ENCODE measurements around the gene CBLB.

CBLB gene

GRCh38 chr3:105813710-105814109 lies 55.1 kb downstream of the CBLB start:
- no peak for DNase-seq

GRCh38 chr3:105812194-105812586 lies 56.6 kb downstream of the CBLB start:
- DNase-seq: no peak

GRCh38 chr3:105811518-105812193 lies 57.2 kb downstream of the CBLB start:
- DNase-seq: no peak

- DNase-seq: no peak
Observed at GRCh38 chr3:105809208-105809888, 59.5 kb downstream of the CBLB start.

- no peak for DNase-seq
Observed at GRCh38 chr3:105807701-105808100, 61.1 kb downstream of the CBLB start.

GRCh38 chr3:105807146-105807545 lies 61.7 kb downstream of the CBLB start:
- DNase-seq: no peak

- no peak for DNase-seq
Observed at GRCh38 chr3:105806359-105806758, 62.5 kb downstream of the CBLB start.

GRCh38 chr3:105805404-105805803 lies 63.4 kb downstream of the CBLB start:
- no peak for DNase-seq

- DNase-seq: no peak
Observed at GRCh38 chr3:105802118-105802706, 66.6 kb downstream of the CBLB start.

GRCh38 chr3:105801397-105801796 lies 67.4 kb downstream of the CBLB start:
- DNase-seq: no peak

- no peak for DNase-seq
Observed at GRCh38 chr3:105800320-105800719, 68.5 kb downstream of the CBLB start.

GRCh38 chr3:105799286-105799685 lies 69.5 kb downstream of the CBLB start:
- no peak for DNase-seq

GRCh38 chr3:105798381-105798934 lies 70.4 kb downstream of the CBLB start:
- no peak for DNase-seq

- no peak for DNase-seq
Observed at GRCh38 chr3:105793040-105793439, 75.8 kb downstream of the CBLB start.

GRCh38 chr3:105791919-105792786 lies 76.7 kb downstream of the CBLB start:
- DNase-seq: no peak

GRCh38 chr3:105791131-105791530 lies 77.7 kb downstream of the CBLB start:
- no peak for DNase-seq

GRCh38 chr3:105790534-105790933 lies 78.3 kb downstream of the CBLB start:
- no peak for DNase-seq

GRCh38 chr3:105788593-105788992 lies 80.2 kb downstream of the CBLB start:
- DNase-seq: no peak

GRCh38 chr3:105787453-105787852 lies 81.4 kb downstream of the CBLB start:
- no peak for DNase-seq

- DNase-seq: no peak
Observed at GRCh38 chr3:105786990-105787389, 81.8 kb downstream of the CBLB start.

GRCh38 chr3:105786241-105786640 lies 82.6 kb downstream of the CBLB start:
- DNase-seq: no peak

- no peak for DNase-seq
Observed at GRCh38 chr3:105785803-105786202, 83.0 kb downstream of the CBLB start.

GRCh38 chr3:105783631-105784030 lies 85.2 kb downstream of the CBLB start:
- DNase-seq: no peak

Data from NCI-H1048 (cell line).